Measurements from ENCODE around the gene IQSEC1.

Gene IQSEC1

GRCh38 chr3:12980596-12981290 is 92.5 kb downstream of the IQSEC1 start:
- no peak for DNase-seq

- DNase-seq = no peak
Measured at GRCh38 chr3:12979947-12980487, 93.2 kb downstream of the IQSEC1 start.

GRCh38 chr3:12979151-12979946 is 93.9 kb downstream of the IQSEC1 start:
- DNase-seq = no peak

GRCh38 chr3:12978682-12979081 is 94.5 kb downstream of the IQSEC1 start:
- no peak for DNase-seq

DNA sequence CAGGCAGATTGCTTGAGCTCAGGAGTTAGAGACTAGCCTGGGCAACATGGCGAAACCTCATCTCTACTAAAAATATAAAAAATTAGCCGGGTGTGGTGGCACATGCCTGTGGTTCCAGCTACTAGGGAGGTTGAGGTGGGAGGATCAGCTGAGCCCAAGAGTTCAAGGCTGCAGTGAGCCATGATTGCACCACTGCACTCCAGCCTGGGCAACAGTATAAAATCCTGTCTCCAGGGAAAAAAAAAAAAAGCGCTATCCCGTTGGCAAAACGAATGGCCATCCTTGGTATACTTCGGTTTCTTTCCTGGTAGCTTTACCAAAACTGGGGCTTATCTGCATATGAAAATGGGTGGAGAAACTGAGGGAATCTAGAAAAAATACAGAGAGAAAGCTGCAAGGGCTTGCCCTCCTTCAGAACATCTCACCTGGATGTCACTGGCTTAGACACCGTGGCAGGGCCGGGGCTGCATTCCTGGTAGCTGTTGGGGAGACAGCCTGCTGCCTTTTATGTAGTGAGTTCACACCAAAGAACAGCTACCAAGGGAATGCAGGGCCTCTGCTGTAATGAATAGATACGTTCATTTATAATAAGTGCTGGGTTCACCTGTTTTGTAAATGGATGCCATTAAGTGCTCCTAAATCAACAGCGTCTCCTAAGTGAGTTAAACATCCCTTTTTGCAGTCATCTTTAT is 96.0 kb downstream of the IQSEC1 start:
- no peak for DNase-seq

DNA sequence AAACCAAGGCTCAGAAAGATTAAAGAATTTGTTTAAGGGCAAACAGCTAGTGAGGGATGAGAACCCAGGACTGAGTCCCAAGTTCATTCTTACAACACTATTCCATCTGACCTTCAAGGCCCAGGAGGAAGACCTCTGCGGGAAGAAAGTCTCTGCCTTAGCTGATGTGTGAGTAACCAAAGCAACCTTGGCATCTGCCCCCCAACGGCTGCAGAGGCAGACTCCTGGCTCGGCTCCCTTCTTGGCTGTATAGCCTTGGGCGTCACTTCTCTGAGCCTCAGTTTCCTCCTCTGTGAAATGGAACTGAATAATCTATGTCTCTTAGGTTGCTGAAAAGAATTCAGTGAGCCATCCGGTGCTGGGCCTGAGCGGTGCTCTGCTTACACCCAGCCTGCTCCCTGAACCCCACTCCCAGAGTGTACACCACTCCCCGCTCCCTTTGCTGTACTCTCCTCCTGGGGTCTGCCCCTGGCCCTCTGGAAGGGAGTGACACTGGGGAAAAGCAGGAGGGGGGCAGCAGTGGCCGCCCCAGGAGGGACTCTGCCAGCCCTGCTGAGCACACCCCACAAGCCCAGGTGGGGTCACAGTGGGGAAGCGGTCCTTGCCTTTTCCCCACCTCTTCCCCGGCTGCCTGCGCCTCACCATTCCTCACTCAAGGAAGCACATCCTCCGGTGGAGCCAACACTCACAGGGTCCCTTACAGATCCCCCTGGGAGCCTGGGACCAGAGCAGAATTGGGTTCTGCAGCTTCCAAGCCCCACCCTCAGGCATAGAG is 97.3 kb downstream of the IQSEC1 start:
- no peak for DNase-seq

GRCh38 chr3:12974819-12975218 is 98.4 kb downstream of the IQSEC1 start:
- DNase-seq = no peak

- DNase-seq = no peak
Measured at GRCh38 chr3:12974334-12974733, 98.9 kb downstream of the IQSEC1 start.

DNA sequence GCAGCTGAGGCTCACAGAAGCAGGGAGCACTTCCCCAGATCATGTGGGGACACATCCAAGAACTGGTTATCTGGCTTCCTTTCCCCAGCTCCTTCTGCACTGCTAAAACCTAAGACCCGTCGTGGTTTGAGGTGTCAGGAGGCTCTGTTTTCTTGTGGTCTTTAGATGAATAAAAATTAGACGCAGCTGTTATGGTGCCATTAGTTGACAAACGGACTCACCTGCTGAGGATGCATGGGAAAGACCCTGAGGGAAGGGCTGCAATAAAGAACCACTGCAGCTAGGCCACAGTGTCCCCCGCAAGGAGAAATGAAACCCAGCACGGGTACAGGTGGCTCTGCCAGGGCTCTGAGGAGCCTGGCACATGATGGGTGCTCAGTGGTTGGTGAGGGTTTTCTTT is 99.4 kb downstream of the IQSEC1 start:
- no peak for DNase-seq

GRCh38 chr3:12972781-12973702 is 100.2 kb downstream of the IQSEC1 start:
- no peak for DNase-seq

DNA sequence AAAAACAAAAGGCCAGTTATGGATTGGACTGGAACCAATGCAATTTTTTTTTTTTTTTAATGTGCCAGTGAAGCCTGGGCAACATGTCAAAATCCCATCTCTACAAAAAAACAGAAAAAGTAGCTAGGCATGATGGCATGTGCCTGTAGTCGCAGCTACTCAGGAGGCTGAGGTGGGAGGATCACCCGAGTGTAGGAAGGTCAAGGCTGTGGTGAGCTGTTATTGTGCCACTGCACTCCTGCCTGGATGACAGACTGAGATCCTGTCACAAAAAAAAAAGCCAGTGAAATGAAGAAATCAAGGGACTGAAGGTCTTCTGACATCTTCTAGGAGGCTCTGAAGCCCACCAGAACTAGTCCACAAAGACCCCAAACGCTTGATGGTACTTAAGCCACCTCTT is 101.2 kb downstream of the IQSEC1 start:
- no peak for DNase-seq

- no peak for DNase-seq
Measured at GRCh38 chr3:12970684-12971083, 102.5 kb downstream of the IQSEC1 start.

DNA sequence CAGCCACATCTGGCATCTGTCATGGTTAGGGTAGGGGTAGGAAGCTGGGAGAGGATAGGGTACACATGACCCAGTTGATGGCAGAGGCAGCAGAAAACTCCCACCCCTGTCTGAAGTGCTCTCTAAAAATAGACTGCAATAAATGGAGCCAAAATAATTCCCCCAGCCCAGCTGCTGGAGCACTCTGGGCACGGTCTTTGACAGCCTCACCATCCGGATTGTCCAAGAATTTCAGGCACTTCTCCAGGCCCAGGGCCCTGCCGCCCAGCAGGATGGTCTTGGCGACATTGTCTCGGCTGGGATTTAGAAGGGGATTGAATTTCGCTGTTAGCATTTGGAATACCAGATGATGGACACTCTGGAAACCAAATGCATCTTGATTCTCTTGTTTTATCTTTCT is 103.7 kb downstream of the IQSEC1 start:
- no peak for DNase-seq

DNA sequence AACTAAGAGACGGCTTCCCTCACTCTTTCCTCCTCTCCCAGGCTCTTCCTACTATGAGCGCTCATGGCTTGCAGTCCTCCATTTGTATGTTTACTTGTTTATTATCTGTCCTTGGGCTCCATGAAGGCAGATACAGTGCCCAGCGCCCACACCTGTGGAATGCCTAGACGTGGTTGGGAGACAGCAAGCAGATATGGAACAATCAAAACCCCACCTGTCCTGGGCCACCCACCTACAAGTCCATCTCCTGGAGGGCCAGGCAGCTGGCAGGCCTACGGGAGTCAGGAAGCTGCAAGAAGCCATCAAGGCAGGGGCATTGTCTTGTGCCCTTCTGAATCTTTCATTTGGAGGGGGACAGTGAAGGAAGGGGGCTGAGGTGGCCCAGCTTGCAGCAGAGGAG is 104.7 kb downstream of the IQSEC1 start:
- no peak for DNase-seq

DNA sequence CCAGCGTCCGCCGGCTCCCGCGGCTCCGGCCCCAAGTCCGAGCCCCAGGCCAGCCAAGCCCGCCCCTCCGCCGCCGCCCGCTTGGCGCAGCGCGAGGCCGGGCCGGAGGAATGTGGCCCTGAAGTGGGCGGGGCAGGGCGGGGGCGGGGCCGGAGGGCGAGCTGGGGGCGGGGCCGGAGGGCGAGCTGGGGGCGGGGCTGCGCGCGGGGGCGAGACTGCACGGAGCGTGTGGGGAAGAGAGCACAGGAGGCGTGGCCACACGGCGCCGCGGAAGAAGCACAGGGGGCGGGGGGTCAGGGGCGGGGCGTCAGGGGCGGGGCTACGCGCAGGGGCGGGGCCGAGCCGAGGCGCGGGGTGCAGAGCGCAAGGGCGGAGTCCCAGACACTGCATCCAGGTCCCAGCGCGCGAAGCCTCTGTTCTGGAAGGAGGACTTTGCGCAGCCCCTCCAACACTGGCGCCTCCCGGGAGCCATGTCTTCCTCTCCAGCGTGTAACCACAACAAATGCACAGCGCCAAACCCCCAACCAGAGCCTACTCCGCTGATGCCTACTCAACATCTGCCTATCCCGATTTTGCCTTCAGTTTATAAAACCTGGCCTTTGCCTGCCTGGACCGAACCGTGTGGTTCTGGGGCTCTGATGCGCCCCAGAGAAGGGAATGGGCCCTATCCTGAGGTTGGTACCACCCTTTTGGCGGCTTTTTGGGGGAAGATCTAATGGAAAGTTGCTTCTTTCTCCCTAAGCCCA is 105.5 kb downstream of the IQSEC1 start:
- DNase-seq = peak; percentile 82

GRCh38 chr3:12966847-12967605 is 106.2 kb downstream of the IQSEC1 start:
- DNase-seq = no peak

GRCh38 chr3:12965999-12966846 is 107.0 kb downstream of the IQSEC1 start:
- no peak for DNase-seq

- no peak for DNase-seq
Measured at GRCh38 chr3:12964711-12965612, 108.3 kb downstream of the IQSEC1 start.

All from RPMI8226 (cell line).